Body of pancreas (tissue), 4 donors: ENCODE measurements around the gene TRIM17. TPM values are rescaled to one million over a fixed set of nuclear protein-coding genes. Genes with fewer than 3 reads are reported as not detected.

Experiments
- ATAC-seq: fragments of 150-250 bp; one replicate; pipeline ENCODE4 v1.9.1; 2016
- DNase-seq, 4 donors: peaks; one replicate each; pipeline ENCODE4 v3.0.0-alpha.2; 2019
- H3K27ac ChIP-seq, 4 donors: fragments of 200-600 bp; sonication (generic); 1 replicate in 3 of 4; 2 replicates in 1 of 4; pipeline versions ENCODE4 v1.5.1 to v1.6.1; 2016 to 2019; ENCODE audit warnings: mild to moderate bottlenecking in 1 of 4, mixed read lengths in 1 of 4, moderate library complexity in 1 of 4
- H3K27me3 ChIP-seq, 2 donors: fragments of 200-600 bp; sonication (generic); one replicate each; pipeline ENCODE4 v1.6.0; 2016; ENCODE audit warnings: mild to moderate bottlenecking in 1 of 2
- H3K36me3 ChIP-seq, 2 donors: fragments of 200-600 bp; sonication (generic); replicated peaks in 1 of 2; 2 replicates each; pipeline ENCODE4 v1.5.1; 2016; ENCODE audit warnings: low read depth in 2 of 2; ENCODE audit not compliant: insufficient read depth in 1 of 2
- H3K4me1 ChIP-seq: fragments of 200-600 bp; sonication (generic); one replicate; pipeline ENCODE4 v1.6.0; 2016
- H3K4me3 ChIP-seq, 2 donors: fragments of 200-600 bp; sonication (generic); 1 replicate in 1 of 2; 2 replicates in 1 of 2; pipeline ENCODE4 v1.5.1; 2016 to 2019
- H3K9me3 ChIP-seq, 3 donors: fragments of 200-600 bp; sonication (generic); 1 replicate in 2 of 3; 2 replicates in 1 of 3; pipeline ENCODE4 v1.5.1; 2016
- CTCF ChIP-seq, 7 experiments: fragments of 450-650 bp in 4 of 7; fragments of 200-600 bp in 3 of 7; sonication (generic) in 3 of 7; IDR thresholded peaks; one replicate each; pipeline ENCODE4 v1.5.1; 2016 to 2019; ENCODE audit warnings: antibody characterized with exemption in 7 of 7
- POLR2A ChIP-seq, 3 donors: fragments of 450-650 bp; IDR thresholded peaks; one replicate each; pipeline ENCODE4 v1.6.1; 2016; ENCODE audit warnings: antibody characterized with exemption in 3 of 3, mild to moderate bottlenecking in 2 of 3
- WGBS, 2 donors: methylation state at CpG; one replicate each; pipeline ENCODE4 v1.1.5; 2017; 5-methylcytosine and 5-hydroxymethylcytosine counted together
- intact Hi-C: fragments of 100-400 bp; cut with DNase I; formaldehyde crosslinking; loops from one replicate; pipeline ENCODE4 v1.15.1; 2023
- total RNA-seq, 2 donors: library from RNA; depleted of rRNA; stranded (reverse); fragments of >200 nt; gene quantifications; one replicate each; pipeline ENCODE4 v1.1.0, GENCODE V29; 2016

Gene TRIM17
- total RNA-seq, 2 donors from 2014 or later, result 1.0 TPM; not detected in 1

- no peak for TF ChIP-seq CTCF (IDR thresholded peaks at IDR 0.05)
- TF ChIP-seq POLR2A (IDR thresholded peaks at IDR 0.05), result no peak
- Histone ChIP-seq H3K27ac (no peak overlapping the region), H3K9me3 (no peaks in the 10 kb centered on the region), H3K4me3 (no peak overlapping the region), H3K36me3 (peaks cover 0 to 10% of the 10 kb centered on the region in 2 donors), H3K4me1 (peaks cover 9% of the 10 kb centered on the region), H3K27me3 (no peaks in the 10 kb centered on the region)
- intact Hi-C loops, result no loop called here
- ATAC-seq (no peak), DNase-seq (peak in 1 of 4 donors; percentile 10)
- WGBS, 2 donors, result 92% methylated on average over 11 to 20 of the region's 21 CpGs
Observed at GRCh38 chr1:228396770-228397662, 19.6 kb downstream of the TRIM17 start.

GRCh38 chr1:228394571-228395394 lies 21.9 kb downstream of the TRIM17 start:
- peaks cover 9% of the 10 kb centered on the region for H3K4me1 ChIP-seq
- intact Hi-C loops, result no loop called here
- ATAC-seq, result no peak
- peaks cover 0 to 8% of the 10 kb centered on the region in 2 donors for H3K36me3 ChIP-seq
- no peak overlapping the region for H3K4me3 ChIP-seq
- H3K9me3 ChIP-seq, result no peaks in the 10 kb centered on the region
- 89 to 92% methylated on average over 16 to 37 of the region's 38 CpGs for WGBS, 2 donors
- TF ChIP-seq POLR2A (IDR thresholded peaks at IDR 0.05), result no peak
- TF ChIP-seq CTCF (IDR thresholded peaks at IDR 0.05), result no peak
- DNase-seq, result peak in 1 of 4 donors; percentile 10
- no peak overlapping the region for H3K27ac ChIP-seq
- no peaks in the 10 kb centered on the region for H3K27me3 ChIP-seq

- H3K36me3 ChIP-seq, result peaks cover 0 to 8% of the 10 kb centered on the region in 2 donors
- DNase-seq, result peak in 1 of 4 donors; percentile 11
- peak overlapping the region in 3 of 4 donors; percentile 38 to 69 (median 52) for H3K27ac ChIP-seq
- no peak for TF ChIP-seq CTCF (IDR thresholded peaks at IDR 0.05)
- TF ChIP-seq POLR2A (IDR thresholded peaks at IDR 0.05), result no peak
- ATAC-seq, result peak; percentile 7
- peaks cover 9% of the 10 kb centered on the region for H3K4me1 ChIP-seq
- H3K4me3 ChIP-seq, result no peak overlapping the region
- H3K27me3 ChIP-seq, result no peaks in the 10 kb centered on the region
- WGBS, 2 donors, result 83 to 90% methylated on average over 5 to 9 of the region's 9 CpGs
- H3K9me3 ChIP-seq, result no peaks in the 10 kb centered on the region
- intact Hi-C loops, result no loop called here
Observed at GRCh38 chr1:228393811-228394570, 22.7 kb downstream of the TRIM17 start.

- H3K9me3 ChIP-seq, result no peaks in the 10 kb centered on the region
- peak; percentile 74 for ATAC-seq
- H3K27ac ChIP-seq, result peak overlapping the region in 3 of 4 donors; percentile 38 to 69 (median 52)
- peak; percentile 25 to 66 (median 47) for TF ChIP-seq CTCF (IDR thresholded peaks at IDR 0.05)
- TF ChIP-seq POLR2A (IDR thresholded peaks at IDR 0.05), result peak in 1 of 3 donors; percentile 13
- H3K4me3 ChIP-seq, result no peak overlapping the region
- intact Hi-C loops, result no loop called here
- no peaks in the 10 kb centered on the region for H3K27me3 ChIP-seq
- H3K4me1 ChIP-seq, result peaks cover 9% of the 10 kb centered on the region
- peaks cover 0 to 6% of the 10 kb centered on the region in 2 donors for H3K36me3 ChIP-seq
- 34 to 39% methylated on average over 8 of the region's 8 CpGs for WGBS, 2 donors
- peak; percentile 41 to 68 (median 48) for DNase-seq
Observed at GRCh38 chr1:228393268-228393701, 23.4 kb downstream of the TRIM17 start.
